Measurements from ENCODE around the gene PARD6G.

DNA sequence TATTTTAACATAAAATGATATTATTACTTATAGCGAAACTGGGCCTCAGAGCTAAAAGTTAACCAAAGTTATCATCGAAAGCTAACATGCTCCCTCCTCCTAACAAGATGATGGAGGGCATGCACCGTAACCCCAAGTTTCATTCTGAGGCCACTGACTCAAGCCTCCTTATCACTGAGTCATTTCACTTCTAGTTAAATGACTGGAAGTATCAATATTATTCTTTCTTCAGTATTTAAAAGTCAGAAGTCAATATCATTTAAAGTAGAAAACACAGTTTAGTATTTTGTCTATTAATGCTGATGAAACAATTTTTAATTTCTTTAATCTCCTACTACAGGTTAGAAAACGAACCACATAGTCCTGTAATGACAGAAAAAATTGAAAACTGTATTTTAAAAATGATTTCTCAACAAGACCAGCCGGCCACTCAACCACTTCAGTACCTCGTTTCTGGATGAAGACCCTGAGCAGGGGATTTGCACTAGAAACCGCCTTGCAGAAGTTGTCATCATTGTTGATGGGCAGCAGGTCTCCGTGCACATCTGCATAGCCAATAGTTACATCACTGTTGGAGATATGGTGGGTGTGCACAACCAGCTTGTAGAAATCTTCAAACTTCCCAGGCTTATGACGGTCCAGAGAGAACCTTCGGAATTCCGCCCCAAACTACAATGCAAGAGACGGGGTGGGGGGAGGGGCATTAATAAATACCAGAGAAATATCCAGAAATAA lies 44.9 kb downstream of the PARD6G start:
- TF ChIP-seq, protein P1, sequence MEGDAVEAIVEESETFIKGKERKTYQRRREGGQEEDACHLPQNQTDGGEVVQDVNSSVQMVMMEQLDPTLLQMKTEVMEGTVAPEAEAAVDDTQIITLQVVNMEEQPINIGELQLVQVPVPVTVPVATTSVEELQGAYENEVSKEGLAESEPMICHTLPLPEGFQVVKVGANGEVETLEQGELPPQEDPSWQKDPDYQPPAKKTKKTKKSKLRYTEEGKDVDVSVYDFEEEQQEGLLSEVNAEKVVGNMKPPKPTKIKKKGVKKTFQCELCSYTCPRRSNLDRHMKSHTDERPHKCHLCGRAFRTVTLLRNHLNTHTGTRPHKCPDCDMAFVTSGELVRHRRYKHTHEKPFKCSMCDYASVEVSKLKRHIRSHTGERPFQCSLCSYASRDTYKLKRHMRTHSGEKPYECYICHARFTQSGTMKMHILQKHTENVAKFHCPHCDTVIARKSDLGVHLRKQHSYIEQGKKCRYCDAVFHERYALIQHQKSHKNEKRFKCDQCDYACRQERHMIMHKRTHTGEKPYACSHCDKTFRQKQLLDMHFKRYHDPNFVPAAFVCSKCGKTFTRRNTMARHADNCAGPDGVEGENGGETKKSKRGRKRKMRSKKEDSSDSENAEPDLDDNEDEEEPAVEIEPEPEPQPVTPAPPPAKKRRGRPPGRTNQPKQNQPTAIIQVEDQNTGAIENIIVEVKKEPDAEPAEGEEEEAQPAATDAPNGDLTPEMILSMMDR (IDR thresholded peaks at IDR 0.05; ENCODE audit: insufficient read depth, low read depth, low read length), result no peak
- TF ChIP-seq EZH2 (IDR thresholded peaks at IDR 0.05; ENCODE audit: insufficient read depth, low read length), result no peak

Measured in astrocyte (in vitro differentiated cells and primary cell).